ENCODE data around the gene TOM1L2. TPM values are rescaled to one million over a fixed set of nuclear protein-coding genes. Genes with fewer than 3 reads are reported as not detected.
A peak's percentile ranks its signal among the peaks of the same experiment; 100 is the strongest.
"Not testable (repeated sequence)": the region's sequence is repeated elsewhere in the genome, so short reads cannot be mapped to it uniquely, and the experiment has no call there.

The TOM1L2 gene
- total RNA-seq, 1 experiment from 2014 or later, result 32.0 TPM

- no peak for DNase-seq (ENCODE audit: low read depth in 1 of 2, low spot score in 2 of 2)
- Histone ChIP-seq H3K4me3 (no peak overlapping the region), H3K4me1 (replicated peaks) (peaks cover 15% of the 10 kb centered on the region), H3K27ac (no peak overlapping the region), H3K36me3 (peaks cover 8% of the 10 kb centered on the region; the same call in 1 of the 2 replicates), H3K9me3 (replicated peaks) (no peaks in the 10 kb centered on the region), H3K27me3 (replicated peaks) (no peaks in the 10 kb centered on the region)
Observed at GRCh38 chr17:18006495-18007239, 34.5 kb upstream of the TOM1L2 start.

GRCh38 chr17:18005496-18005895 lies 33.3 kb upstream of the TOM1L2 start:
- no peaks in the 10 kb centered on the region for H3K27me3 ChIP-seq (replicated peaks)
- H3K4me3 ChIP-seq, result no peak overlapping the region
- peaks cover 15% of the 10 kb centered on the region for H3K4me1 ChIP-seq (replicated peaks)
- no peak for DNase-seq (ENCODE audit: low read depth in 1 of 2, low spot score in 2 of 2)
- H3K36me3 ChIP-seq, result peaks cover 8% of the 10 kb centered on the region; the same call in 1 of the 2 replicates
- no peaks in the 10 kb centered on the region for H3K9me3 ChIP-seq (replicated peaks)
- no peak overlapping the region for H3K27ac ChIP-seq

- no peaks in the 10 kb centered on the region for H3K27me3 ChIP-seq (replicated peaks)
- peaks cover 7% of the 10 kb centered on the region; the same call in 1 of the 2 replicates for H3K36me3 ChIP-seq
- DNase-seq (ENCODE audit: low read depth in 1 of 2, low spot score in 2 of 2), result no peak
- no peak overlapping the region for H3K4me3 ChIP-seq
- peaks cover 15% of the 10 kb centered on the region for H3K4me1 ChIP-seq (replicated peaks)
- no peak overlapping the region for H3K27ac ChIP-seq
- H3K9me3 ChIP-seq (replicated peaks), result no peaks in the 10 kb centered on the region
Observed at GRCh38 chr17:18004884-18005305, 32.7 kb upstream of the TOM1L2 start.

GRCh38 chr17:18004345-18004744 lies 32.1 kb upstream of the TOM1L2 start:
- H3K27ac ChIP-seq, result no peak overlapping the region
- DNase-seq (ENCODE audit: low read depth in 1 of 2, low spot score in 2 of 2), result no peak
- H3K4me3 ChIP-seq, result no peak overlapping the region
- H3K4me1 ChIP-seq (replicated peaks), result peaks cover 13% of the 10 kb centered on the region
- H3K27me3 ChIP-seq (replicated peaks), result no peaks in the 10 kb centered on the region
- no peaks in the 10 kb centered on the region for H3K9me3 ChIP-seq (replicated peaks)
- peaks cover 3% of the 10 kb centered on the region; the same call in 1 of the 2 replicates for H3K36me3 ChIP-seq

- no peaks in the 10 kb centered on the region for H3K4me1 ChIP-seq (replicated peaks)
- H3K36me3 ChIP-seq, result no peaks in the 10 kb centered on the region
- H3K4me3 ChIP-seq, result no peak overlapping the region
- no peaks in the 10 kb centered on the region for H3K9me3 ChIP-seq (replicated peaks)
- no peak for DNase-seq (ENCODE audit: low read depth in 1 of 2, low spot score in 2 of 2)
- no peak overlapping the region for H3K27ac ChIP-seq
- H3K27me3 ChIP-seq (replicated peaks), result no peaks in the 10 kb centered on the region
Observed at GRCh38 chr17:18002171-18002570, 30.0 kb upstream of the TOM1L2 start.

GRCh38 chr17:18000030-18000408 lies 27.8 kb upstream of the TOM1L2 start:
- H3K9me3 ChIP-seq (replicated peaks), result no peaks in the 10 kb centered on the region
- H3K27ac ChIP-seq, result no peak overlapping the region
- H3K36me3 ChIP-seq, result no peaks in the 10 kb centered on the region
- no peak for DNase-seq (ENCODE audit: low read depth in 1 of 2, low spot score in 2 of 2)
- no peaks in the 10 kb centered on the region for H3K27me3 ChIP-seq (replicated peaks)
- H3K4me1 ChIP-seq (replicated peaks), result no peaks in the 10 kb centered on the region
- no peak overlapping the region for H3K4me3 ChIP-seq

- Histone ChIP-seq H3K4me1 (replicated peaks) (no peaks in the 10 kb centered on the region), H3K9me3 (replicated peaks) (no peaks in the 10 kb centered on the region), H3K36me3 (no peaks in the 10 kb centered on the region), H3K27ac (no peak overlapping the region), H3K27me3 (replicated peaks) (no peaks in the 10 kb centered on the region), H3K4me3 (no peak overlapping the region)
- no peak for DNase-seq (ENCODE audit: low read depth in 1 of 2, low spot score in 2 of 2)
Observed at GRCh38 chr17:17999364-18000029, 27.3 kb upstream of the TOM1L2 start.

GRCh38 chr17:17998934-17999333 lies 26.7 kb upstream of the TOM1L2 start:
- H3K9me3 ChIP-seq (replicated peaks), result no peaks in the 10 kb centered on the region
- H3K36me3 ChIP-seq, result no peaks in the 10 kb centered on the region
- no peak overlapping the region for H3K27ac ChIP-seq
- no peaks in the 10 kb centered on the region for H3K4me1 ChIP-seq (replicated peaks)
- H3K4me3 ChIP-seq, result no peak overlapping the region
- H3K27me3 ChIP-seq (replicated peaks), result no peaks in the 10 kb centered on the region
- DNase-seq (ENCODE audit: low read depth in 1 of 2, low spot score in 2 of 2), result no peak

- not testable (repeated sequence) for DNase-seq (ENCODE audit: low read depth in 1 of 2, low spot score in 2 of 2); H3K27ac ChIP-seq; H3K4me1 ChIP-seq (replicated peaks); H3K4me3 ChIP-seq; H3K27me3 ChIP-seq (replicated peaks); H3K36me3 ChIP-seq; H3K9me3 ChIP-seq (replicated peaks)
Observed at GRCh38 chr17:17995887-17996286, 23.7 kb upstream of the TOM1L2 start.

- no peak for DNase-seq (ENCODE audit: low read depth in 1 of 2, low spot score in 2 of 2)
- no peaks in the 10 kb centered on the region for H3K9me3 ChIP-seq (replicated peaks)
- no peak overlapping the region for H3K4me3 ChIP-seq
- no peaks in the 10 kb centered on the region for H3K36me3 ChIP-seq
- H3K27me3 ChIP-seq (replicated peaks), result no peaks in the 10 kb centered on the region
- no peak overlapping the region for H3K27ac ChIP-seq
- H3K4me1 ChIP-seq (replicated peaks), result peaks cover 13% of the 10 kb centered on the region
Observed at GRCh38 chr17:17994271-17995069, 22.3 kb upstream of the TOM1L2 start.

GRCh38 chr17:17993852-17994251 lies 21.7 kb upstream of the TOM1L2 start:
- no peaks in the 10 kb centered on the region for H3K9me3 ChIP-seq (replicated peaks)
- peaks cover 13% of the 10 kb centered on the region for H3K4me1 ChIP-seq (replicated peaks)
- H3K4me3 ChIP-seq, result no peak overlapping the region
- no peaks in the 10 kb centered on the region for H3K36me3 ChIP-seq
- no peak for DNase-seq (ENCODE audit: low read depth in 1 of 2, low spot score in 2 of 2)
- no peaks in the 10 kb centered on the region for H3K27me3 ChIP-seq (replicated peaks)
- no peak overlapping the region for H3K27ac ChIP-seq

GRCh38 chr17:17993366-17993765 lies 21.2 kb upstream of the TOM1L2 start:
- H3K36me3 ChIP-seq, result no peaks in the 10 kb centered on the region
- peaks cover 13% of the 10 kb centered on the region for H3K4me1 ChIP-seq (replicated peaks)
- H3K9me3 ChIP-seq (replicated peaks), result no peaks in the 10 kb centered on the region
- no peak overlapping the region for H3K27ac ChIP-seq
- no peak for DNase-seq (ENCODE audit: low read depth in 1 of 2, low spot score in 2 of 2)
- H3K4me3 ChIP-seq, result no peak overlapping the region
- H3K27me3 ChIP-seq (replicated peaks), result no peaks in the 10 kb centered on the region

GRCh38 chr17:17990282-17990681 lies 18.1 kb upstream of the TOM1L2 start:
- peak overlapping the region; percentile 86 for H3K27ac ChIP-seq
- H3K9me3 ChIP-seq (replicated peaks), result no peaks in the 10 kb centered on the region
- no peaks in the 10 kb centered on the region for H3K36me3 ChIP-seq
- no peak for DNase-seq (ENCODE audit: low read depth in 1 of 2, low spot score in 2 of 2)
- no peaks in the 10 kb centered on the region for H3K27me3 ChIP-seq (replicated peaks)
- no peak overlapping the region for H3K4me3 ChIP-seq
- peaks cover 13% of the 10 kb centered on the region for H3K4me1 ChIP-seq (replicated peaks)

- H3K27me3 ChIP-seq (replicated peaks), result no peaks in the 10 kb centered on the region
- H3K27ac ChIP-seq, result no peak overlapping the region
- H3K9me3 ChIP-seq (replicated peaks), result no peaks in the 10 kb centered on the region
- no peak overlapping the region for H3K4me3 ChIP-seq
- peaks cover 13% of the 10 kb centered on the region for H3K4me1 ChIP-seq (replicated peaks)
- DNase-seq (ENCODE audit: low read depth in 1 of 2, low spot score in 2 of 2), result no peak
- no peaks in the 10 kb centered on the region for H3K36me3 ChIP-seq
Observed at GRCh38 chr17:17989618-17990017, 17.4 kb upstream of the TOM1L2 start.
